ENCODE measurements around the gene DCUN1D4. TPM values are rescaled to one million over a fixed set of nuclear protein-coding genes. Genes with fewer than 3 reads are reported as not detected.
A peak's percentile ranks its signal among the peaks of the same experiment; 100 is the strongest.

The DCUN1D4 gene
- total and polyA plus RNA-seq, 2 donors from 2014 or later, result 17.0 to 50.7 TPM

DNA sequence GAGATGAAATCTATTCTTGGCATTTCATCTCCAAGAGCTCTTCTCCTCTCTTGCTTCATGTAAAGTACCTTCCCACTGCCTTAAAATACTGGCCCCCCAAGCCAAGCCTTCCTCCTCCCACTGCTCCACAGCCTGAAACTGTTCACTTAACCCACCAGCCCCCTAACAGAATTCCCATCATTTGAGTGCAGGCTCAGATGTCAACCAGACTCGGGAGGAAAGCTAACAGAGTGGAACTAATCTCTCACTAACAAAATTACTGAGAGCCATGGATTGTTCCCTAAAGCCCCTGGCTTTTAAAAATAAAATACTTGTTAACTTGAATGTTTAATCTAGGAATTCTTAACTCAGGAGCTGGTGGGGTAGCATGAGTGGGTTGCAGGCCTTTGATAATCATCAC, 7.1 kb upstream of the DCUN1D4 start:
- Histone ChIP-seq H3K9me3 (ENCODE audit: control insufficient read depth in 2 of 3, insufficient read depth in 1 of 3, low read length in 3 of 3) (no peaks in the 10 kb centered on the region), H3K4me1 (ENCODE audit: control insufficient read depth in 2 of 3, insufficient read depth in 2 of 3, low read depth in 1 of 3, low read length in 3 of 3) (peaks cover 0 to 3% (median 0%) of the 10 kb centered on the region in 3 donors), H3K9ac (ENCODE audit: low read length in 3 of 3) (no peak overlapping the region), H3K27me3 (ENCODE audit: control insufficient read depth, insufficient read depth, low read length) (no peaks in the 10 kb centered on the region), H3K27ac (ENCODE audit: low read depth in 2 of 2, low read length in 2 of 2) (no peak overlapping the region), H3K36me3 (ENCODE audit: control insufficient read depth in 2 of 3, insufficient read depth in 3 of 3, low read length in 3 of 3) (no peaks in the 10 kb centered on the region), H3K4me3 (ENCODE audit: low read length in 3 of 3) (no peak overlapping the region)
- DNase-seq (peak in 4 of 5 donors; percentile 41 to 83 (median 67)), FAIRE-seq (no peak)
- TF ChIP-seq CTCF (IDR thresholded peaks at IDR 0.05; ENCODE audit: borderline replicate concordance, extremely low read depth, insufficient read depth), result no peak
- intact Hi-C loops (cut with DNase I), result no loop called here

GRCh38 chr4:51836549-51836948, 6.4 kb upstream of the DCUN1D4 start:
- peak in 2 of 5 donors; percentile 40 to 56 for DNase-seq
- no peaks in the 10 kb centered on the region for H3K9me3 ChIP-seq (ENCODE audit: control insufficient read depth in 2 of 3, insufficient read depth in 1 of 3, low read length in 3 of 3)
- intact Hi-C loops (cut with DNase I), result no loop called here
- FAIRE-seq, result no peak
- H3K4me3 ChIP-seq (ENCODE audit: low read length in 3 of 3), result no peak overlapping the region
- H3K9ac ChIP-seq (ENCODE audit: low read length in 3 of 3), result no peak overlapping the region
- peaks cover 0 to 3% (median 0%) of the 10 kb centered on the region in 3 donors for H3K4me1 ChIP-seq (ENCODE audit: control insufficient read depth in 2 of 3, insufficient read depth in 2 of 3, low read depth in 1 of 3, low read length in 3 of 3)
- H3K36me3 ChIP-seq (ENCODE audit: control insufficient read depth in 2 of 3, insufficient read depth in 3 of 3, low read length in 3 of 3), result no peaks in the 10 kb centered on the region
- H3K27ac ChIP-seq (ENCODE audit: low read depth in 2 of 2, low read length in 2 of 2), result no peak overlapping the region
- no peaks in the 10 kb centered on the region for H3K27me3 ChIP-seq (ENCODE audit: control insufficient read depth, insufficient read depth, low read length)
- TF ChIP-seq CTCF (IDR thresholded peaks at IDR 0.05; ENCODE audit: borderline replicate concordance, extremely low read depth, insufficient read depth), result no peak

- no peak for TF ChIP-seq CTCF (IDR thresholded peaks at IDR 0.05; ENCODE audit: borderline replicate concordance, extremely low read depth, insufficient read depth)
- no peaks in the 10 kb centered on the region for H3K9me3 ChIP-seq (ENCODE audit: control insufficient read depth in 2 of 3, insufficient read depth in 1 of 3, low read length in 3 of 3)
- no peak overlapping the region for H3K4me3 ChIP-seq (ENCODE audit: low read length in 3 of 3)
- H3K9ac ChIP-seq (ENCODE audit: low read length in 3 of 3), result no peak overlapping the region
- H3K4me1 ChIP-seq (ENCODE audit: control insufficient read depth in 2 of 3, insufficient read depth in 2 of 3, low read depth in 1 of 3, low read length in 3 of 3), result peaks cover 0 to 9% (median 7%) of the 10 kb centered on the region in 3 donors
- DNase-seq (no peak), FAIRE-seq (no peak)
- H3K27ac ChIP-seq (ENCODE audit: low read depth in 2 of 2, low read length in 2 of 2), result no peak overlapping the region
- intact Hi-C loops (cut with DNase I), result no loop called here
- no peaks in the 10 kb centered on the region for H3K27me3 ChIP-seq (ENCODE audit: control insufficient read depth, insufficient read depth, low read length)
- H3K36me3 ChIP-seq (ENCODE audit: control insufficient read depth in 2 of 3, insufficient read depth in 3 of 3, low read length in 3 of 3), result no peaks in the 10 kb centered on the region
These were observed 2.2 kb upstream of the DCUN1D4 start for GRCh38 chr4:51840781-51841180.

DNA sequence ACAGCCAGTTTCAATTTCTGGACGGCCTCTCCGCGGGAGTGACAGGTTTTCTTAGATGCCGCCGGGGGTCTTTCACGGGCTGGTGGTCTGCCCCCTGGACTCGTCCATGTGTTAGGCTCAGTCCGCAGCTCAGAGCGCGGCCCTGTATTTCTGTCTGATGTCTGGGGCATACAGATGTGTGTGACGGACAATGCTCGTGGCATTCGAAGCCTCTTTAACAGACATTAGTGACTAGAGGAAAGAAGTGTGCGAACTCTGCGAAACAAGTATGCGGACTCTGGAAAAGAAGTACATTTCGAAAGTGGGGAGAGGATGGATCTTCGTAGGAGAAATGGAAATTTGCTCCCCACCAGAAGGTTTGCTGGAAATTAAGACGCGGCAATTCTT, 793 bp upstream of the DCUN1D4 start:
- no peaks in the 10 kb centered on the region for H3K36me3 ChIP-seq (ENCODE audit: control insufficient read depth in 2 of 3, insufficient read depth in 3 of 3, low read length in 3 of 3)
- H3K27me3 ChIP-seq (ENCODE audit: control insufficient read depth, insufficient read depth, low read length), result no peaks in the 10 kb centered on the region
- peak overlapping the region; percentile 82 to 98 (median 88) for H3K4me3 ChIP-seq (ENCODE audit: low read length in 3 of 3)
- peak overlapping the region; percentile 18 to 51 for H3K27ac ChIP-seq (ENCODE audit: low read depth in 2 of 2, low read length in 2 of 2)
- peak in 3 of 5 donors; percentile 31 to 76 (median 73) for DNase-seq
- FAIRE-seq, result no peak
- H3K9me3 ChIP-seq (ENCODE audit: control insufficient read depth in 2 of 3, insufficient read depth in 1 of 3, low read length in 3 of 3), result no peaks in the 10 kb centered on the region
- H3K9ac ChIP-seq (ENCODE audit: low read length in 3 of 3), result peak overlapping the region in 2 of 3 donors; percentile 84 to 87
- peaks cover 0 to 9% (median 4%) of the 10 kb centered on the region in 3 donors for H3K4me1 ChIP-seq (ENCODE audit: control insufficient read depth in 2 of 3, insufficient read depth in 2 of 3, low read depth in 1 of 3, low read length in 3 of 3)
- intact Hi-C loops (cut with DNase I), result no loop called here
- no peak for TF ChIP-seq CTCF (IDR thresholded peaks at IDR 0.05; ENCODE audit: borderline replicate concordance, extremely low read depth, insufficient read depth)
